ENCODE data around the gene DCDC1.

DNA sequence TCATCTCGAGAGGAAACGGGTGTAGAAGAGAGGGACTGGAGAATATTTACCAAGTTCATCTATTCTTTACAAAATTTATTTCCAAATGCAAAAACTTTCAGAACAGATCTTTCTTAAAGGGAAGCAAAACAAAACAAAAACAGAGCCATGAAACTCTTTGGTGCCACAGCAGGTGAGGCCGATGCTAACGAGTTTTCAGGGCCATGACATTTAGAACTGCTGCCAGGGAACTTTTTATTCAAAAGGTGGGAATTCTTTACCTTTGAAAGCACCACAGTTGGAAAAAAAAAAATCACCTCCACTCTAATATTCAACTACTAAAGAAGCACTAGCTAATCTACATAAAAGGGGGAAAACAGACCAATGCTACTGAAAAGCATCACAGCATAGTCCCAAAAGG, 230.1 kb downstream of the DCDC1 start:
- no peak for TF ChIP-seq EZH2 (IDR thresholded peaks at IDR 0.05)
- TF ChIP-seq POLR2AphosphoS5 (IDR thresholded peaks at IDR 0.05; ENCODE audit: borderline replicate concordance, low read depth, low read length) = no peak
- TF ChIP-seq FOXP2 (optimal IDR thresholded peaks at IDR 0.05; ENCODE audit: control extremely low read depth, extremely low read length, insufficient read depth) = no peak

Measured in SK-N-MC (cell line).